Colonic mucosa (tissue), 4 donors: ENCODE results near the gene BAG3. TPM values are rescaled to one million over a fixed set of nuclear protein-coding genes. Genes with fewer than 3 reads are reported as not detected.
"Not testable (repeated sequence)": the region's sequence is repeated elsewhere in the genome, so short reads cannot be mapped to it uniquely, and the experiment has no call there.

Experiments
- DNase-seq: peaks from one replicate; pipeline ENCODE4 v3.0.0-alpha.2; 2020
- H3K27ac ChIP-seq: fragments of 200-600 bp; one replicate; pipeline ENCODE4 v1.8.0; 2021
- H3K27me3 ChIP-seq: fragments of 200-600 bp; one replicate; pipeline ENCODE4 v1.8.0; 2021
- H3K36me3 ChIP-seq: fragments of 200-600 bp; one replicate; pipeline ENCODE4 v1.8.0; 2021
- H3K4me1 ChIP-seq: fragments of 200-600 bp; one replicate; pipeline ENCODE4 v1.8.0; 2021; ENCODE audit warnings: mild to moderate bottlenecking
- H3K4me3 ChIP-seq: fragments of 200-600 bp; one replicate; pipeline ENCODE4 v1.8.0; 2021
- H3K9ac ChIP-seq, 2 donors: one replicate each; pipeline ENCODE4 v1.7.0; 2013; ENCODE audit warnings: control low read depth in 2 of 2, low read depth in 2 of 2, low read length in 2 of 2
- H3K9me3 ChIP-seq: fragments of 200-600 bp; one replicate; pipeline ENCODE4 v1.8.0; 2021
- CTCF ChIP-seq: fragments of 200-600 bp; IDR thresholded peaks from one replicate; pipeline ENCODE4 v1.8.0; 2022; ENCODE audit warnings: antibody characterized with exemption, mild to moderate bottlenecking
- intact Hi-C: fragments of 100-400 bp; cut with DNase I; formaldehyde crosslinking; loops from one replicate; pipeline ENCODE4 v1.14.1; 2022
- total RNA-seq, 2 donors: library from RNA; stranded (reverse); fragmentation: NEBNext Ultra II Directional in 1 of 2; extraction: Animal tissue kit (Norgen Biotek cat#: 25700) in 1 of 2; gene quantifications; one replicate each; pipeline ENCODE4 v1.2.1, GENCODE V29; 2021
- donor health status: healthy.
- donor health status: DM: no; HTN: no; CAD: no.
- donor health status: DM: no; HTN: no; CAD: no.

The BAG3 gene
- total RNA-seq, 2 donors from 2014 or later = 30.4 to 48.9 TPM

GRCh38 chr10:119619215-119619614, 32.0 kb upstream of the BAG3 start:
- no peak overlapping the region for H3K4me3 ChIP-seq
- intact Hi-C loops = no loop called here
- no peaks in the 10 kb centered on the region for H3K9me3 ChIP-seq
- no peak overlapping the region for H3K9ac ChIP-seq
- no peak overlapping the region for H3K27ac ChIP-seq
- H3K27me3 ChIP-seq = no peaks in the 10 kb centered on the region
- H3K4me1 ChIP-seq = no peaks in the 10 kb centered on the region
- no peaks in the 10 kb centered on the region for H3K36me3 ChIP-seq
- DNase-seq = no peak
- TF ChIP-seq CTCF = no peak

- H3K27ac ChIP-seq = not testable (repeated sequence)
Observed at GRCh38 chr10:119619811-119620210, 31.4 kb upstream of the BAG3 start.

GRCh38 chr10:119620241-119621077, 30.7 kb upstream of the BAG3 start:
- intact Hi-C loops = no loop called here
- Histone ChIP-seq H3K9me3 (no peaks in the 10 kb centered on the region), H3K27ac (no peak overlapping the region), H3K9ac (no peak overlapping the region), H3K27me3 (no peaks in the 10 kb centered on the region), H3K4me1 (no peaks in the 10 kb centered on the region), H3K36me3 (no peaks in the 10 kb centered on the region), H3K4me3 (no peak overlapping the region)
- TF ChIP-seq CTCF = no peak
- DNase-seq = no peak

More at GRCh38 chr10:119619811-119620210, 31.4 kb upstream of the BAG3 start:
- H3K4me3 ChIP-seq, H3K4me1 ChIP-seq, H3K27me3 ChIP-seq, H3K9ac ChIP-seq, H3K9me3 ChIP-seq, intact Hi-C loops, H3K36me3 ChIP-seq, DNase-seq: not testable (repeated sequence)

GRCh38 chr10:119621078-119621384, 30.1 kb upstream of the BAG3 start:
- H3K36me3 ChIP-seq = no peaks in the 10 kb centered on the region
- DNase-seq = no peak
- no peaks in the 10 kb centered on the region for H3K9me3 ChIP-seq
- H3K27ac ChIP-seq = no peak overlapping the region
- H3K27me3 ChIP-seq = no peaks in the 10 kb centered on the region
- no peak overlapping the region for H3K4me3 ChIP-seq
- H3K9ac ChIP-seq = no peak overlapping the region
- H3K4me1 ChIP-seq = no peaks in the 10 kb centered on the region
- intact Hi-C loops = no loop called here
- TF ChIP-seq CTCF = no peak

GRCh38 chr10:119625570-119626280, 25.5 kb upstream of the BAG3 start:
- Histone ChIP-seq H3K9me3 (no peaks in the 10 kb centered on the region), H3K36me3 (no peaks in the 10 kb centered on the region), H3K4me1 (no peaks in the 10 kb centered on the region), H3K9ac (no peak overlapping the region), H3K4me3 (no peak overlapping the region), H3K27ac (no peak overlapping the region), H3K27me3 (no peaks in the 10 kb centered on the region)
- intact Hi-C loops = no loop called here
- TF ChIP-seq CTCF = no peak
- no peak for DNase-seq

- Histone ChIP-seq H3K4me1 (no peaks in the 10 kb centered on the region), H3K9me3 (no peaks in the 10 kb centered on the region), H3K27me3 (no peaks in the 10 kb centered on the region), H3K9ac (no peak overlapping the region), H3K4me3 (no peak overlapping the region), H3K36me3 (no peaks in the 10 kb centered on the region), H3K27ac (no peak overlapping the region)
- TF ChIP-seq CTCF = no peak
- intact Hi-C loops = no loop called here
- DNase-seq = no peak
Observed at GRCh38 chr10:119630300-119630699, 20.9 kb upstream of the BAG3 start.
